Measurements from ENCODE around the gene COL5A2.

Gene COL5A2

GRCh38 chr2:189178054-189178453 is 1.5 kb downstream of the COL5A2 start:
- no peak for DNase-seq

DNA sequence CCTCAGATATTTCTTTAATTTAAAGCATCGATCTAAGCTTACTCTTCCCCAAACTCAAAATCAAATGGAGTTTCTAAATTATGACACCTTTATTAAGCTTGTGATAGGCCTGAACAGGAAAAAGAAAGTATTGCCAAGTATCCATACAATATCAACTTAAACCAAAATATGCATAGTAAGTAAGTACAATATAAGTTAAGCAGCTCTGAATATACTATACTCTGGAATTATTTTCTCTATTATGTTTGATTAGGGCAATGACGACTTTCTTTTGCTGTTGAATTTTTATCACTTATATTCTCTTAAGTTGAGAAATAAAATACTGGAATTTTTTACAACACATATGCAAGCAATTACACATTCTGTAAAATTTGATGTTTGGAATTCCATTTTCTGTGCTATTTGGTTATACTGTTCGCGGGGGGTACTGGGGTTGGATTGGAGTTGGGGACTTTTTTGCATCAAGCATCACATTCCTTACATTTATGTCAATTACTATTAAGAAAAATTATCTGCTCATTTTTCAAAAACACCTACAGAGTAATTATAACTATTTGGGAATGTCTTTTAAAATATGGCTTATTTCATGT is 2.2 kb downstream of the COL5A2 start:
- no peak for DNase-seq

DNA sequence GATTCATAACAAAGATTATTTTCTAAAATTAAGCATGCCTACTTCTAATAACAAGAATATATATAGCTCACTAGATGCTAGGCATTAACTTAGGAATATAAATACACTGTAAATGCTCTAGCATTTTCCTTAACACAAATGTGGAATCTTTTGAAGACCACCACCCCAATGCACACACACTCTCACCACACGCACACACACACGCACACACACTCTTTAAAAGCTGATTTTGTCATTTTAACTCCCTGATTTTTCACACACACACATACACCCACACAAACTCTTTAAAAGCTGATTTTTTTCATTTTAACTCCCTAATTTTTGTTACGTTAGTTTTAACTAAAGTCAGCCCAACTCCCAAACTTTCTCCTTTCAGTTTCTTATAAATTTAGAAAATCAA is 3.0 kb downstream of the COL5A2 start:
- no peak for DNase-seq

DNA sequence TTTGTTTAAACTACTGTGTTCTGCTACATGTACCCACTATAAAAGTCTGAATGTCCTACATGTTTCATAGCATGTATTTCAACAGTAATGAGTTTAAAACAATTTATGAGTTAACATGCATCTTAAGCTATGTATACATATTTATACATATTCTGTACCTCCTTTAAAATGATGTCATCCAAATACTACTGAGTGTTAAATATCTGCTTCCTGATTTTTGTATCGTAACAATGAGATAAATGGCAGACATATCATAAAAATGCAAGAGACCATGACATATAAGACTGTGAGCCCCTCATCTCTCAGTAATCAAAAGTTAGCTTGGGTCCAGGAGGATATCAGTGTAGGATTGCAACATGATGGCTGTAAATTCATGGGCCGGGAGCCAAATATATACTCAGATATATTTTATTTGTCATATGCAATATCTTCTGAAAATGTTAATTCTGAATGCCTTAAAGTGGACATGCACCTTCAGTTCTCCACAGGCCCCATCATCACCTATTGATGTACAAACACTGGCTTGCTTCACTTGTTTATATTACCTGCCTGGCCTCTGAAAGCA is 3.6 kb downstream of the COL5A2 start:
- DNase-seq: no peak

- no peak for DNase-seq
Measured at GRCh38 chr2:189171956-189172609, 7.5 kb downstream of the COL5A2 start.

- DNase-seq: no peak
Measured at GRCh38 chr2:189168856-189169499, 10.6 kb downstream of the COL5A2 start.

DNA sequence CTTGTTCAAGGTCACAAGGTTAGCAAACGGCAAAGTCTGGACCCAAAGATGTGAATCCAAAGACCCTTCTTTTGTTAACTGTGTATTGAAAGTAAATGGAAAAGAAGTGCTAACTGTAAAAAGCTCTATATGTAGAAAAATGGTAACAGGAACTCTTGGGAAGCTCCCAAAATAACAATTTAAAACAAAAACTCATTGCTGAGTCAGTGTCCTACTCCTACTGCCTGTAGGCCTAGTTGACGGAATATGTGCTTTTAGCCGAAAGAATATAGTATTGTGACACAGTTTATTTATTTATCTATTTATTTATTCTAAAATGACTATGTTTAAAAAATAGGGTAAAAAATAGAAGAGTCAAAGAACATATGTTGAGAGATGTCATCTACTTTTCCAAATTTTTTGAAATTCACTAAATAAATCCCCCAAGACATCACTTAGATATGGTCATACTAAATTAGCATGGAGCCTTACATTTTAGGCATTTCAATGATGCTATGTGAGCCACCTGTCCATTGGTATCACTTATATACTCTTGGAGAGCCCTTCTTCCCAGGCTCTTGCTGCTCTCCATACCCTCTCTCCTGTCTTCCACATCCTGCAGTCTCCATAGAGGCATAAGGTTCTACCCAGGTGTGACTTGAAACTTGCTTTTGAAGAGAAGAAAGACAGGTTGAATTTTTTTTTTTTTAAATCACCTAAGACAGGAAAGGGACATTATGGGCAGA is 13.7 kb downstream of the COL5A2 start:
- no peak for DNase-seq

DNA sequence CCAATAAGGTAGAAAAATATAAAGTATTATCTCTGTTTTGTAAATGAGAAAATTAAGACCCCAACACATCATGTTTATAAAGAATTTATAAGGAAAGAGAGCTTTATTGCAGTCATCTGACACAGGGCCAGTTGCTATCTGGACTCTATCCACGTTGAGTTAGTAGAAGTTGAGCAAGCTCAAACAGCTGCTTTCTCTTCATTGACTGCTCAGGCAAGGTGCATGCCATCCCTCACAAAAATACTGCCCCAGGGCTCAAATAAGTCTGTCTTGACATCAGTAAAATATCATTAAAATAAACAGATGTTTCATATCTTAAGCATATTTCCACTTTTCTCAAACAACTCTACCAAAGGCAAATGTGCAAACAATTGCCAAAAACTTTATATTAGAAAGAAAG is 14.8 kb downstream of the COL5A2 start:
- DNase-seq: no peak

- DNase-seq: no peak
Measured at GRCh38 chr2:189163889-189164288, 15.7 kb downstream of the COL5A2 start.

GRCh38 chr2:189162566-189162965 is 17.0 kb downstream of the COL5A2 start:
- no peak for DNase-seq

DNA sequence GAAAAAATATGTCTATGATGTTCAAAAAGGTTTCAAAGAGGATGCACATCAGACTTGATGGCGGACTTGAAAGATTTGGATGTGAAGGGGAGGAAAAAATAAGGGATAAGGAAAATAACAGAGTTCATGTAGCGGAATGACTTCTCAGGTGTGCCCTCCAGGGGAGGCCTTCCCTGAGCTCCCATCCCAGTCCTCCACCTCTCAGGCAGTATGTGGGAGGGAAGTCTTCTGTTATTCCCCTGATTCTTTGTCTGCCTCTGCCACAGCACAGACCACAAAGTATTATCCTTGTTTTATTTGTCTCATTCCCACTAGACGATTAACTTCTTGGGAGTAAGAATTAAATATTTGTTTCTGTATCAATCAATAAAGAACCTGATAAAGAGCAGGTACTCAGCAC is 17.7 kb downstream of the COL5A2 start:
- DNase-seq: no peak

- no peak for DNase-seq
Measured at GRCh38 chr2:189159717-189160116, 19.8 kb downstream of the COL5A2 start.

- no peak for DNase-seq
Measured at GRCh38 chr2:189159273-189159672, 20.3 kb downstream of the COL5A2 start.

GRCh38 chr2:189157939-189158338 is 21.6 kb downstream of the COL5A2 start:
- no peak for DNase-seq

DNA sequence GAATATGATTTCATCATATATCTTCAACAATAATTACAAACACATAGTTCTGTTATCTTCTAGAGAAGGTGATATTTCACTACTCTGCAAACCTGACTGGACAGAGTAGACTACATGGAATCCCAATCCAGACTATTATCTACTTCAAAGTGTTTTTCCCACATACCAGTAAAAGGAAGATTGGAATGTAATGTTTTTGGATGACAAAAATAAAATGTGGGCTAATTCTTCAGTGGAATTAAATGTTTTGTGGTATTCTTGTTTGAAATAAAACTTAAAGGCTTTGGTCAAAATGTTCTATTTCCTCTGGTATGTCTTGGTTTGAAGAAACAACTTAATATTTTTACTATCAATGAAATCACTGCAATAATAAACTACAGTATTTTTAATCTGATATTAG is 22.1 kb downstream of the COL5A2 start:
- DNase-seq: no peak

DNA sequence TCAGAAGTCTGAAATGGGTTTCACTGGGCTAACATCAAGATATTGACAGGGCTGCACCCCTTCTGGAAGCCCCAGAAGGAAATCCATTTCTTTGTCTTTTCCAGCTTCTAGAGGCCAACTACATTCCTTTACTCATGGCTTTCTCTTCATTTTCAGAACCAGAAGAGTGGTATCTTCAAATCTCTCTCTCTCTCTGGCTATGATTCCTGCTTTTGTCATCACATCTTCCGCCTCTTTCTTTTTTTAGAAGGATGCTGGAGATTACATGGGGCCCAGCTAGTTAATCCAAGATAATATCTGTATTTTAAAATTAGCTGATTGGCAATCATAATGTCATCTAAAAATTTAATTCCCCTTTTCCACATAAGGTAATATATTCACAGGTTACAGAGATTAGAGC is 23.8 kb downstream of the COL5A2 start:
- DNase-seq: no peak

DNA sequence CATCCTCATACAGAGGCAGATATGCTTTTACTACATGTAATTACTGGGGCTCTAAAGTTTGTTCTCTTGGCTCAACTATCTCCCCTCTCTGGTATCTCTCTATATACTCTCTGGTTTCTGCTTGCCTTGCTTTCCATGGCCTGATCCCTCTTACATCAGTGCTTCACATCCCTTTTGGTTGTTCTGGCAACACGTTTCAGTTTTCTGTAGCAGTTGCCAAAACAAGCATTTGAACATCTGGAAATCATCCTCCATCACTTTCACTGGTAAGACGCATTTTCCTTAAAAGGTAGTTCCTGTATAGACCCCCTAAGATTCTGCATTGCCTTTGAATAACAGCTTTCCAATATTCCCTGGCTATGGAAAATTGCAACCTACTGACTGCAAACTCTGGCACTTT is 25.9 kb downstream of the COL5A2 start:
- no peak for DNase-seq

DNA sequence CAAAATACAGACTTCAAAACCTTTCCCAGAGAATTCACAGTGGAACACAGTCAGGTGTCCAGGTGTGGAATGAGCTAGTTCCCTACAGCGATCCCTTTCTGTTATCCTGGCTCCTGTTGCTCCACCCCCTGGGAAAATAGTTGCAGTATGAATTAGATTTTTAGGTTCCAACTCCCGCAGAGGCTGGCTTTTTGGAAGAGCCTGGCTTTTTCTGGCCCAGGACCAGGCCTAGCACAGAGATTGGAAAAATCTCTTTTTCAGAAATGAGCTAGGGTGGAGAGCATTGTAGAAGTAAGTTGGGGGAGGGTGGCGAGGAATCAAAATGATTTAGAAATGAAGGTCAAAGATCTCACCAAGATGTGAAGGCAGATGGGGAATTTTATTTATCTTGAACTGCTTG is 27.1 kb downstream of the COL5A2 start:
- no peak for DNase-seq

DNA sequence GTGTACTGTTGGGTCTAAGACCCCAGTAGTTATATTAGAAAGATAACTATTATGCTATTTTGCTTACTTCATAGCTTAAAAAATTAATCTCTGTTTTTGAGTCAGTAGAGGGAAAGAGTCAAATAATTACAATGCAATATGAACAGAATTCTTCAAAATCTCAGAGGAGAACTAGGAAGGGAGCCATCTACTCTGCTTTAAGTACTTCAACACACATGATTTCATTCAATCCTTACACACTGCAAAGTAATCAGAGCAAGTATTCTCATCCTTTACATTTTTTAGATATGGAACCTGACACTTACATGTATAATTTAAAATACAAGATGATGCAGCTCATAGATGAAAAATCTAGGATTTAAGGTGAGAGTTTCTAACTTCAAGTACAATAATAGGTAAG is 27.7 kb downstream of the COL5A2 start:
- no peak for DNase-seq

- DNase-seq: no peak
Measured at GRCh38 chr2:189150033-189150432, 29.5 kb downstream of the COL5A2 start.

- no peak for DNase-seq
Measured at GRCh38 chr2:189147989-189148388, 31.6 kb downstream of the COL5A2 start.

DNA sequence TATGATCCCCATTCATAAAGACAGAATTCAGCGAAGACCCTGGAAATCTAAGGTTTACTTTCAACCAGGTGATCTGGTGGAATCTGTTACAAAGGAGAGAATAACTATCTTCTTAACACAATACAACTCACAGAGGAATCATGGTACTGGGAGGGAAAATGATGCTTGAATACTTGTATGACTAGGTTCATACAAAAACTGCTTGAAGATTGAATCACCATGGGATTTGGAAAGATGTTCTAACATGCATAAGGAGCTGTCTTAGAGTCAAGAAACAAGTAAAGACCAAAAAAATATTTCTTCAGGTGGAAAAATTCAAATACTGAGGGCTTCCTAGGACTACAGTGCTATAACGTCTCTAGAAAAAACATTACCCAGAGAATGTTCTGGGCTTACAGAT is 32.2 kb downstream of the COL5A2 start:
- DNase-seq: no peak

DNA sequence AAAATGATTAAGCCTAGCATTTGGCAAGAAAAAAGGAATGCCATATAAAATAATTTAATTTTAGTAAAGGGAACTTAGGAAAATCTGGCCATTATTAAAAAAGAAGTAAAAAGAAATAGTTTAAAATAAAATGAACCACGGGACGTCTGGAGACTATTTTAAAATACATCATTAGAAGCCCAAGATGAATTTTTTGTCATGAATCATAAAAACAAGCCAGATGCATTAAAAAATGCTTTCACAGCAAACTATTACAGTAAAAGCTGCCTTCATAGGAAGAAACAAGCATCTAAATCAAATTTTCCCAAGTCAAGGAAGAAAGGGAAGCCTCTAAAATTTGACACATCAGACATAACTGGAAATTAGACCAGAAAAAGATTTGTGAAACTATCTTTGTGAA is 33.0 kb downstream of the COL5A2 start:
- no peak for DNase-seq
